ENCODE measurements around the gene GALNT12.
A peak's percentile ranks its signal among the peaks of the same experiment; 100 is the strongest.

Gene GALNT12

DNA sequence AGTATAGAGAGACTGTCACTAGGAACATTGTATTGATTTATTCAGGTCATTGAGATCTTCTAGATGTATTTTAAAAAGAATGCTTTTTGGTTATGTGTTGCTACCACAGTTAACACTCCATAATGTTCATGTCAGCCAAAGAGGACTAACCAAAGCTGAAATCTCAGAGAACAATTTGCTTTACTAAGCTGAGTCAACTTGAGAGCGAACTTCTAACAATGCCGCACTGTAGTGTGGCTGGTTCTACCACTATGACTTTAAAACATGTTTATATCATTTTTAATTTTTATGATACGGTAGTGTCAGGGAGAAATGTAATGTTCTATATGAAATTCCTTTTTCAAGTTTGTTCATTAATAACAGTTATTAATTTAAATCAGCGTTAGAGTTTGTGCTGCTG lies 42.1 kb downstream of the GALNT12 start:
- Histone ChIP-seq H3K4me1 (ENCODE audit: insufficient read depth, poor library complexity, severe bottlenecking) (peaks cover 15% of the 10 kb centered on the region), H3K27ac (ENCODE audit: poor library complexity, severe bottlenecking) (no peak overlapping the region), H3K4me3 (ENCODE audit: severe bottlenecking) (no peak overlapping the region), H3K9me3 (ENCODE audit: severe bottlenecking) (no peaks in the 10 kb centered on the region), H3K36me3 (ENCODE audit: low read depth) (no peaks in the 10 kb centered on the region), H3K27me3 (ENCODE audit: insufficient read depth, poor library complexity, severe bottlenecking) (no peaks in the 10 kb centered on the region)
- ATAC-seq (ENCODE audit: low read depth) (no peak), DNase-seq (ENCODE audit: low spot score) (no peak)
- TF ChIP-seq, protein P1, sequence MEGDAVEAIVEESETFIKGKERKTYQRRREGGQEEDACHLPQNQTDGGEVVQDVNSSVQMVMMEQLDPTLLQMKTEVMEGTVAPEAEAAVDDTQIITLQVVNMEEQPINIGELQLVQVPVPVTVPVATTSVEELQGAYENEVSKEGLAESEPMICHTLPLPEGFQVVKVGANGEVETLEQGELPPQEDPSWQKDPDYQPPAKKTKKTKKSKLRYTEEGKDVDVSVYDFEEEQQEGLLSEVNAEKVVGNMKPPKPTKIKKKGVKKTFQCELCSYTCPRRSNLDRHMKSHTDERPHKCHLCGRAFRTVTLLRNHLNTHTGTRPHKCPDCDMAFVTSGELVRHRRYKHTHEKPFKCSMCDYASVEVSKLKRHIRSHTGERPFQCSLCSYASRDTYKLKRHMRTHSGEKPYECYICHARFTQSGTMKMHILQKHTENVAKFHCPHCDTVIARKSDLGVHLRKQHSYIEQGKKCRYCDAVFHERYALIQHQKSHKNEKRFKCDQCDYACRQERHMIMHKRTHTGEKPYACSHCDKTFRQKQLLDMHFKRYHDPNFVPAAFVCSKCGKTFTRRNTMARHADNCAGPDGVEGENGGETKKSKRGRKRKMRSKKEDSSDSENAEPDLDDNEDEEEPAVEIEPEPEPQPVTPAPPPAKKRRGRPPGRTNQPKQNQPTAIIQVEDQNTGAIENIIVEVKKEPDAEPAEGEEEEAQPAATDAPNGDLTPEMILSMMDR (IDR thresholded peaks at IDR 0.05; ENCODE audit: poor library complexity, severe bottlenecking), result no peak

DNA sequence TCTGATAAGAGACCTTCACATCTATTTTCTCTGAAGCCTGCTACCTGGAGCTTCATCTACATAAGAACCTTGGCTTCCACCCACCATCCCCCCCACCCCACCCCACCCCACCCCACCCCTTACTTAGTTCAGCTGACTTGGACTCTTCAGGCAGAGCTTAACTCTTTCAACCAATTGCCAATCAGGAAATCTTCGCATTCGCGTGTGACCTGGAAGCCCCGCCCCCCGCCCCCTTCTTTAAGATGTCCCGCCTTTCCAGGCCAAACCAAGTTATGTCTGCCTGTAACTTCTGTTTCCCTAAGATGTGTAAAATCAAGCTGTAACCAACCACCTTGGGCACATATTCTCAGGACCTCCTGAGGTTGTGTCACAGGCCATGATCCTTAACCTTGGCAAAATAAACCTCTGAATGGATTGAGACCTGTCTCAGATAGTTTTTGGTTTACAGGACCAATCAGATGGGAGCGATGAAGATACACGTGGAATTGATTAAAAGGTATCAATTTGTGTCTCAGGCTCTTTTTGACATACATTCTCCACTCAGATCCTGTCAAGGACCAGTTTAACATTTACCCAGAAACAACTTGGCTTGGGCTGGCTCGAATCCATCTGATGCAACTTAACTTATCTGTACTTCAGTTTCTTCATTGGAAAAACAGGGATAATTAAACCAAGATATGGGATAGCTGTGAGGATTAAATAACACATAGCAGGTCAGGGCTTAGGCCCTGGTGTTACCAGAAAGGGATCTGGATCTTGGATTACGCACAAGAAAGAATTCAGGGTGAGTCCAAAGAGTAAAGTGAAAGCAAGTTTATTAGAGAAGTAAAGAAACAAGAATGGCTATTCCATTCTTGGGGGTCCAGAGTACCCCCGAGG lies 43.6 kb downstream of the GALNT12 start:
- Histone ChIP-seq H3K27me3 (ENCODE audit: insufficient read depth, poor library complexity, severe bottlenecking) (no peaks in the 10 kb centered on the region), H3K36me3 (ENCODE audit: low read depth) (no peaks in the 10 kb centered on the region), H3K4me1 (ENCODE audit: insufficient read depth, poor library complexity, severe bottlenecking) (peaks cover 15% of the 10 kb centered on the region), H3K9me3 (ENCODE audit: severe bottlenecking) (no peaks in the 10 kb centered on the region), H3K27ac (ENCODE audit: poor library complexity, severe bottlenecking) (no peak overlapping the region), H3K4me3 (ENCODE audit: severe bottlenecking) (no peak overlapping the region)
- no peak for DNase-seq (ENCODE audit: low spot score)
- ATAC-seq (ENCODE audit: low read depth), result no peak
- TF ChIP-seq, protein P1 (IDR thresholded peaks at IDR 0.05; ENCODE audit: poor library complexity, severe bottlenecking), result no peak

DNA sequence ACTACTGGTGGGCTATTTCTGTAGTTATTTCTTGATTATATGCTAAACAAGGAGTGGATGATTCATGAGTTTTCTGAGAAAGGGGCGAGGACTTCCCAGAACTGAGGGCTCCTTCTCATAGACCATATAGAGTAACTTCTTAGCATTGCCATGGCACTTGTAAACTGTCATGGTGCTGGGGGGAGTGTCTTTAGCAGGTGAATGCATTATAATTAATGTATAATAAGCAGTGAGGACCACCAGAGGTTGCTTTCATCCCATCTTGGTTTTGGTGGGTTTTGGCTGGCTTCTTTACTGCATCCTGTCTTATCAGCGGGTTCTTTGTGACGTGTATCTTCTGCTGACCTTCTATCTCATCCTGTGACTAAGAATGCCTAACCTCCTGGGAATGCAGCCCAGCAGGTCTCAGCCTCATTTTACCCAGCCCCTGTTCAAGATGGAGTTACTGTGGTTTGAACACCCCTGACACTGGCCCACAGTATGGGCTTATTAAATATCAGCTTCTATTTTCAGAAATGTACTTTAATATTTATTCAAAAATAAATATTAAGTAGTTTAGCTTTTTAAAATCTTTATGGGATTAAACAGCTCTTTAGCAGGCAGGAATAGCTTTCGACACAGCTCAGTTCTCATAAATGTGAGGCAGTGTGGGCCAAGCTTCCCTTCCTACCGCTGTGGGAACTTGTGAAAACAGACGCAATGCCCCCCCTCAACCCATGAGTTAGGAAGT lies 44.4 kb downstream of the GALNT12 start:
- no peak for DNase-seq (ENCODE audit: low spot score)
- ATAC-seq (ENCODE audit: low read depth), result peak; percentile 10; the same call in 1 of the 3 replicates
- Histone ChIP-seq H3K4me3 (ENCODE audit: severe bottlenecking) (no peak overlapping the region), H3K27ac (ENCODE audit: poor library complexity, severe bottlenecking) (no peak overlapping the region), H3K4me1 (ENCODE audit: insufficient read depth, poor library complexity, severe bottlenecking) (peaks cover 15% of the 10 kb centered on the region), H3K36me3 (ENCODE audit: low read depth) (no peaks in the 10 kb centered on the region), H3K27me3 (ENCODE audit: insufficient read depth, poor library complexity, severe bottlenecking) (no peaks in the 10 kb centered on the region), H3K9me3 (ENCODE audit: severe bottlenecking) (no peaks in the 10 kb centered on the region)
- TF ChIP-seq, protein P1 (IDR thresholded peaks at IDR 0.05; ENCODE audit: poor library complexity, severe bottlenecking), result no peak

DNA sequence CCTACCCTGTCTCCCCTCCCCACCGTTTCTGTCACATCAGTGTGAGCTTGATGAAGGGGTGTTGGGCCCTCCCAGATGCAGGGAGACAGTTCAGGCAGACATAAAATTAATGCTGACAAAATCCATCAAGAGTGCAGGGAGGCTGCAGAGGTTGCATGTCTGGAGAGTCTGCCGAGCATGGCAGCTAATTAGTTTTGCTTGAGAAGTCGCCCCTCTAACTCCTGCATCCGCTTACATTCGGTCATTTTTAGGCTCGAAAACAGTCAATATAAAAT lies 44.9 kb downstream of the GALNT12 start:
- no peak overlapping the region for H3K27ac ChIP-seq (ENCODE audit: poor library complexity, severe bottlenecking)
- H3K36me3 ChIP-seq (ENCODE audit: low read depth), result no peaks in the 10 kb centered on the region
- no peak overlapping the region for H3K4me3 ChIP-seq (ENCODE audit: severe bottlenecking)
- H3K9me3 ChIP-seq (ENCODE audit: severe bottlenecking), result no peaks in the 10 kb centered on the region
- no peaks in the 10 kb centered on the region for H3K27me3 ChIP-seq (ENCODE audit: insufficient read depth, poor library complexity, severe bottlenecking)
- ATAC-seq (ENCODE audit: low read depth) (no peak), DNase-seq (ENCODE audit: low spot score) (no peak)
- H3K4me1 ChIP-seq (ENCODE audit: insufficient read depth, poor library complexity, severe bottlenecking), result peaks cover 15% of the 10 kb centered on the region
- TF ChIP-seq, protein P1 (IDR thresholded peaks at IDR 0.05; ENCODE audit: poor library complexity, severe bottlenecking), result no peak

DNA sequence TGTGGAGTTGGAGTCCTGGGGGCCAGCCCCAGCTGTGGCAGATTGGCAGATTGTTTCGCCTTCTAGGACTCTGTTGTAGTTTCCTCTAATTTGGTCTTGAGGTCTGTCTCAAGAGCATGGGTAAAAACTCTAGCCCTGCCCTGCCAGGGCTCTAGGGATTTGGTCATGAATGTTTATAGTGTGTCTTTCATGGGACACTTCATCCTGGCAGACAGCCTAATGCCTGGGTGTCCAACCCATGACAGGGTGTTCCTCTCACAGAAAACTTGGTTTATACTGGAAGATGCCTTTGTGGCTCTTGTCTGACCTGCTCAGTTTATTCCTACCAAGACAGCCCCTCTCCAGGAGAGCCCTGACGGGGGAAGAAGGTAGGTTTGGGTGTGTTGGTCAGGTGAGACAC lies 45.5 kb downstream of the GALNT12 start:
- Histone ChIP-seq H3K4me1 (ENCODE audit: insufficient read depth, poor library complexity, severe bottlenecking) (peaks cover 15% of the 10 kb centered on the region), H3K4me3 (ENCODE audit: severe bottlenecking) (no peak overlapping the region), H3K27me3 (ENCODE audit: insufficient read depth, poor library complexity, severe bottlenecking) (no peaks in the 10 kb centered on the region), H3K9me3 (ENCODE audit: severe bottlenecking) (no peaks in the 10 kb centered on the region), H3K36me3 (ENCODE audit: low read depth) (no peaks in the 10 kb centered on the region), H3K27ac (ENCODE audit: poor library complexity, severe bottlenecking) (no peak overlapping the region)
- TF ChIP-seq, protein P1 (IDR thresholded peaks at IDR 0.05; ENCODE audit: poor library complexity, severe bottlenecking), result no peak
- ATAC-seq (ENCODE audit: low read depth) (no peak), DNase-seq (ENCODE audit: low spot score) (no peak)

Measured in RWPE2 (cell line).